Measurements from ENCODE around the gene GNG12.

GNG12 gene

DNA sequence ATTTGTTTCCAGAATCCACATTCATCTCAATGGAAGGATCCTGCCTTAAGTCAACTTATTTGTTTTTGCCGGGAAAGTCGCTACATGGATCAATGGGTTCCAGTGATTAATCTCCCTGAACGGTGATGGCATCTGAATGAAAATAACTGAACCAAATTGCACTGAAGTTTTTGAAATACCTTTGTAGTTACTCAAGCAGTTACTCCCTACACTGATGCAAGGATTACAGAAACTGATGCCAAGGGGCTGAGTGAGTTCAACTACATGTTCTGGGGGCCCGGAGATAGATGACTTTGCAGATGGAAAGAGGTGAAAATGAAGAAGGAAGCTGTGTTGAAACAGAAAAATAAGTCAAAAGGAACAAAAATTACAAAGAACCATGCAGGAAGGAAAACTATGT, 145.6 kb downstream of the GNG12 start:
- DNase-seq: peak; percentile 89 to 94
- TF ChIP-seq GATA1 (IDR thresholded peaks at IDR 0.05; ENCODE audit: low read depth, low read length) (no peak), POLR2A (IDR thresholded peaks at IDR 0.05; ENCODE audit: low read length) (no peak)

DNA sequence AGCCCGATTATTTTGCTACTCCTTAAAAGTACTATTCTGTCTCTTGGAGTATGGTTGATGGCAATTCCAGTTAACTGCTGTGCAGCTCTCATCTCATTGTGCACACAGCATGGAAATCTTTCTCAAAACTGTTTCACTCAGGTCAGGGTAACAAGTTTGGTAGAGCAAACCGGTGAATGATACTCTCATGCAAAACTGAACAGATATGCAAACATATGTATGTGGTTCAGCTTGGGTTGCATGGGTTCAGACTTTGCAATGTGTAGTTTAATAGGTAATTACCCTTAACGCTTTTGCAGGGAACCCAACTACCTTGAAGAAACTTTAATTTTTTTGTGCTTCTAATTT, 146.1 kb downstream of the GNG12 start:
- peak; percentile 42 to 82 for DNase-seq
- TF ChIP-seq POLR2A (IDR thresholded peaks at IDR 0.05; ENCODE audit: low read length) (no peak), GATA1 (IDR thresholded peaks at IDR 0.05; ENCODE audit: low read depth, low read length) (no peak)

DNA sequence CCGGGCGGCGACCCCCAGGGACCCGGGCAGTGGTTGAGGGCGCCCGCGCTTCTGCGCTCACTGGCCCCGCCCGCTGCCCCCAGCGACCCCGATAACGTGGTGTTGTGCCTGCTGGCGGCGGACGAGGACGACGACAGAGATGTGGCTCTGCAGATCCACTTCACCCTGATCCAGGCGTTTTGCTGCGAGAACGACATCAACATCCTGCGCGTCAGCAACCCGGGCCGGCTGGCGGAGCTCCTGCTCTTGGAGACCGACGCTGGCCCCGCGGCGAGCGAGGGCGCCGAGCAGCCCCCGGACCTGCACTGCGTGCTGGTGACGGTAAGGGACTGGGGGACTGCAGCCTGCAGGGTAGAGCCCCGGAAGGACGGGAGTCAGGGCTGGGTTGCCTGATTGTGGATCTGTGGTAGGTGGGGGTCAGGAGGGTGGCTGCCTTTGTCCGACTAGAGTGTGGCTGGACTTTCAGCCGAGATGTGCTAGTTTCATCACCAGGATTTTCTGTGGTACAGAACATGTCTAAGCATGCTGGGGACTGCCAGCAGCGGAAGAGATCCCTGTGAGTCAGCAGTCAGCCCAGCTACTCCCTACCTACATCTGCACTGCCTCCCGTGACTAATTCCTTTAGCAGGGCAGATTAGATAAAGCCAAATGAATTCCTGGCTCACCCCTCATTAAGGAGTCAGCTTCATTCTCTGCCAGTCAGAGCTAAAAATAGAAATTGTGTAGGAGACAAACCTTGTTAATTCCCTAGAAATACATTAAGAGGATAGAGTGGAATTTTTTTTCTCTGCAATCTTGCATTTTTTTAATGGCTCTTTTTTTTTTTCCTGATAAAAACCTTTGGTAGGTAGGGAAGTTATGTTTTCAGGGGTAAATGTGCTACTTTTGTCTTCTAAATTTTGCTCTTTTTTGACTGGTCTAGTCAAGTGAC, 146.7 kb downstream of the GNG12 start:
- DNase-seq: peak; percentile 93 to 96
- TF ChIP-seq POLR2A (IDR thresholded peaks at IDR 0.05; ENCODE audit: low read length) (peak; percentile 96), GATA1 (IDR thresholded peaks at IDR 0.05; ENCODE audit: low read depth, low read length) (no peak)

DNA sequence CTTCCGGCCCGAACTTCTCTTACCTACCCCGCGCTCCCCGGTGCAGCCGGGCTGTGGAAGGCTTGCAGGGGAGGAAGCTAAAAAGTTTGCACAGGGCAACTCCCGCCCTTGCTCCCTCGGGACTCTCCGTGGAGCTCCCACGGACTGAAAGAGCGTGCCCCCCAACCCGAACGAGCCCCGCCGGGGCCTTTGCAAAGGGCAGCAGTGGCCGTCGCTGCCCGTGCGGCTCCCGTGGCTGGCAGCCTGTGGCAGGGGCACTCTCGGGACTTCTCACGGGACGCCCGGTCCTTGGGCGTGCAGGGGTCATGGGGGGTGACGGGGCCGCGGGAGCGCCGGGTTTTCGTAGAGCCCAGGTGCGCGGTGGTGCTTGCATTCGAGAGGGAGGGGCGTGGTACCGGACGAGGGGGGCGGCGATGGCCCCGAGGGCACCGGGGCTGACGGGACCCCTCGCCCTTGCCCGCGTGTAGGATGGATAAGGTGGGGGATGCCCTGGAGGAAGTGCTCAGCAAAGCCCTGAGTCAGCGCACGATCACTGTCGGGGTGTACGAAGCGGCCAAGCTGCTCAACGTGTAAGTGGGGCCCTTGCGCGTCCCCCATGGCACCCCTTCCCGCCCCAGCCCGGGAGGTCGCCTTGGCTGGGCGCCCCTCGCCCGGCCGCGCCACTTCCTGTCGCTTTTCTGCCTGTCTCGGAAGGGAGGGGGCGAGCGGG, 147.6 kb downstream of the GNG12 start:
- peak; percentile 79 to 90 for DNase-seq
- no peak for TF ChIP-seq GATA1 (IDR thresholded peaks at IDR 0.05; ENCODE audit: low read depth, low read length)
- no peak for TF ChIP-seq POLR2A (IDR thresholded peaks at IDR 0.05; ENCODE audit: low read length)

DNA sequence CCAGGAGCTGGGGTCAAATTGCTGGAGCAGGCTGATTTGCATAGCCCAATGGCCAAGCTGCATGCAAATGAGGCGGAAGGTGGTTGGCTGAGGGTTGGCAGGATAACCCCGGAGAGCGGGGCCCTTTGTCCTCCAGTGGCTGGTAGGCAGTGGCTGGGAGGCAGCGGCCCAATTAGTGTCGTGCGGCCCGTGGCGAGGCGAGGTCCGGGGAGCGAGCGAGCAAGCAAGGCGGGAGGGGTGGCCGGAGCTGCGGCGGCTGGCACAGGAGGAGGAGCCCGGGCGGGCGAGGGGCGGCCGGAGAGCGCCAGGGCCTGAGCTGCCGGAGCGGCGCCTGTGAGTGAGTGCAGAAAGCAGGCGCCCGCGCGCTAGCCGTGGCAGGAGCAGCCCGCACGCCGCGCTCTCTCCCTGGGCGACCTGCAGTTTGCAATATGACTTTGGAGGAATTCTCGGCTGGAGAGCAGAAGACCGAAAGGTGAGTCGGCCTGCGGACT, 148.2 kb downstream of the GNG12 start, which contains the start of gene GADD45A:
GADD45A (plus strand) TSS at position 135 of the 491 bp plus-strand sequence; CDS start at position 429, 294 bp downstream.
- peak; percentile 98 to 99 for DNase-seq
- no peak for TF ChIP-seq GATA1 (IDR thresholded peaks at IDR 0.05; ENCODE audit: low read depth, low read length)
- peak; percentile 99 for TF ChIP-seq POLR2A (IDR thresholded peaks at IDR 0.05; ENCODE audit: low read length)

DNA sequence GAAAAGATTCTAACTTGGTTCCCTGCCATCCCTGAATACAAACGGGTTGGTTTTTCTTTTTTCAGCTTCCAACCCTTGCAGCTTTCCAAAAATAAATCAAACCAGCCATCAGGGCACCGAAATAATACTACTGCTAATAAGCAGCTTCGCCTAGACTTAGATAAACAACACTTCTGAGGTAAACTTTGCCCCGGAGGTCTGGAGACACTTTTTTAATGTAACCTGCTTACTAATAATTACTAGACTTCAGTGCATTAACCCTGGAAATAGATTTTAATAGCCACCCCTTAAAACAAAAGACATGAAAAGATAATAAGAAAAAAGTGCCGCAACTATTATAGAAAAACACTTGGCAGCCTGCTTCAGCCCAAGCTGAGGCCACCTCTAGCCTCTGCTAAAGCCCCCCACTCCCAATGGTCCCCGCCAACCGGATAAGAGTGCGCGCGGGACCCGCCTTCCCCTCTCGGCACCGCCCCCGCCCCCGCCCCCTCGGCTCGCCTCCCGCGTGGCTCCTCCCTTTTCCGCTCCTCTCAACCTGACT, 148.7 kb downstream of the GNG12 start:
- DNase-seq: no peak
- TF ChIP-seq POLR2A (IDR thresholded peaks at IDR 0.05; ENCODE audit: low read length): no peak
- TF ChIP-seq GATA1 (IDR thresholded peaks at IDR 0.05; ENCODE audit: low read depth, low read length): no peak

DNA sequence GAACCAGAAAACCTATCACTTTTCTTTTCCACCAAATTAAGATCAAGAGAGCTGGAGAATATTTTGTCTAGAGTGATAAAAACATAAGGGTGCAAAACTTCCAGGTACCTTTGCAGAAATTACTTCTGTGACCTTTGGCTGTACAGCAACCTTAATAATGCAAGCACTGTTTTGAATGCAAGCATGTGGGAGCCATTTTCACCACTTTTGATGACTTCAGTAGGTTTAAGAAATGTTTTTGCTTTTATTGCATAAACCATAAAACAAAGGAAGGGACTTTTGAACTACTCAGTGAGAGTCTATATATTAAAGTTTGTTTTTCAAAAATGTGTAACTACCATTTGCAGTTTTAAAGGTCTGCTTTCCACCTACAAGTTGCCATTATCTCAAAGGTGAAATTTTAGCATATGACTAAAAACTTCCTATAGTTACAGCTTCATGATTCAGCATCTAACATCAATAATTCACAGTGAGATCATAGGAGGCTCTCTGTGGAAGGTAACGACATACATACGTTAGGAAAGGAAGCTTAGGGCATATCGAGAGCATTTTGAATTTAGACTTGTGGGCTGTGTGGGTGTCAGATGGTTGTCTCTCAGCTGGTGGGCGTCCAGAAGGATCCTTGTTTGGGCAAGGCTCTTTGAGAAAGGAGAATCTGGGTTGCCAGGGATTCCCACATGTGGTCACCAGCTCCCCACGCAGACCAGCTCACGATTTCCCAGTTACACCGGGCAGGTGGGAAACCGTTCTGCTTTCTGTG, 149.3 kb downstream of the GNG12 start:
- peak; percentile 24 to 78 for DNase-seq
- TF ChIP-seq POLR2A (IDR thresholded peaks at IDR 0.05; ENCODE audit: low read length): no peak
- no peak for TF ChIP-seq GATA1 (IDR thresholded peaks at IDR 0.05; ENCODE audit: low read depth, low read length)

DNA sequence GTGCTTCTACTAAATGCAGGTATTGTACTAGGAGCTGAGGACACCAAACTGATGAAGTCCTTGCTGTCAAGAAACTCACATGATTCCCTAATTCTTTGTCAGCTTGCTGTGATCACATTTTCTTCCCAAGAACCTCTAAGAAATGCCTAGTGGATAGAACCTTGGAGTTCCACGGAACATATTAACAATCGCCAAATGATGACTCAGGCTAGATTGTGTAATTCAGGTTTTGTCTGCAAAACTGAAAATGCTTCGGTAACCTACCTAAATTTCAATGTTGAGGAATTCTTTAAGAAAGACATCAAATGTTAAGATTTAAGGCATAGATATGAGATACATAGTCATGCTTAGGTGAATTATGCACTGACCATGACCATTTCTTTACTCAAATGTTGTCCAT, 150.0 kb downstream of the GNG12 start:
- no peak for TF ChIP-seq POLR2A (IDR thresholded peaks at IDR 0.05; ENCODE audit: low read length)
- TF ChIP-seq GATA1 (IDR thresholded peaks at IDR 0.05; ENCODE audit: low read depth, low read length): no peak

DNA sequence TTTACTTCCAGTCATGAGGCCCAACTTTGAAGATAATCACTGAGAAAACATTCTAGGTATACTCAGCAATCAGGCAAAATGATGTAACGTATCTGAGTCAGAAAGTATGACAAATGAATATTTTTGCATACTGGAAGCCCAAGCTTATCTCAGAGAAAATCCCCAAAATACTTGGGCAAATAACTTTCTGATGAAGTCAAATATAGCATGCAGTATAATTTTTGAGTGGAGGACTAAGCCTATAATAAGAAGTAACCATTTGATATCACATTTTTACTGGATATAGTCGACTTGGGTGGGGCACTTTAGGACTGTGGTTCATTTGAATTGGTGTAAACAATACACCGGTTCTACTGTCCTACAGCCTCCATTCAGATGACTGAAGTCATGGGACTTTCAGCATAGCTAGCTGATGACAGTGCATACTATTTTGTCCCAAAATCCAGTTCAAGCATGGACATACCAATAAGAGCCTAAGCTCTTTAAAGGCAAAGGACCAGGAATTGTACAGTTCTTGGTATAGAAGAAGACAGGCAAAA, 150.5 kb downstream of the GNG12 start:
- DNase-seq: peak; percentile 66 to 87
- TF ChIP-seq GATA1 (IDR thresholded peaks at IDR 0.05; ENCODE audit: low read depth, low read length) (no peak), POLR2A (IDR thresholded peaks at IDR 0.05; ENCODE audit: low read length) (no peak)

More for the DNA sequence above, 150.0 kb downstream of the GNG12 start:
- DNase-seq: peak in 1 of 2 experiments; percentile 73

DNA sequence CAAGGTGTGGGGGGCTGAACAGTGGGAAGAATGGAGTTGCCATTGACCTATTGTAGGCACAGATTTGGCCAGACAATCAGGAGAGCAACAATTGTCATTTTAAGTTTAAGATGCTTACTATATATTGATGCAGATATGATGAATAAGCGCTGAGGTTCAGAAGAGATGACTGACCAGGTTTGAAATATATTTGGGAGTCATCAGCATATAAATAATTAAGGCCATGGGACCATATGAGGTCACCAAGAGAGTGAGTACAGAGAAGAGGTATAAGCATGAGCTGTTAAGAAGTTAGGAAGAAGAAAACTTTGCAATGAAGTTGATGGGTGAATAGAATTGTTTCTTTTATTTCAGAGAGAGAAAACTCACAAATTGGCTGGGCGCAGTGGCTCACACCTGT, 152.8 kb downstream of the GNG12 start:
- no peak for TF ChIP-seq POLR2A (IDR thresholded peaks at IDR 0.05; ENCODE audit: low read length)
- TF ChIP-seq GATA1 (IDR thresholded peaks at IDR 0.05; ENCODE audit: low read depth, low read length): no peak
- no peak for DNase-seq

DNA sequence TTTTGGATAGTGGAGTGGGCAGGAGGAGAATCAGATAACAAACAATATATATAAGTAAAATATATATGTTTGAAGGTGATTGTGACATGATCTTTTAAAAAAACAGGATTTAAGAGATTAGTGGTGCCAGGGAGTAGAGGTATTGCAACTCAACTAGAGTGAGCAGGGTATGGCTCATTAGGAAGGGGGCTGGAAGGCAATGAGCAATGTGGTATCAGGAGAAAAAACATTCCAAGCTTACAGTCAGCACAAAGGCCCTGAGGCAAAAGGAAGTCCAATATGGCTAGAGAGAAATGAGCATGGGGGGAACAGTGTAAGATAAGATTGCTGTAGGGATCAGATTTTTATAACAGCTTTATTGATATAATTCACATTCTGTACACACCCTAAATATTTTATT, 153.6 kb downstream of the GNG12 start:
- no peak for TF ChIP-seq POLR2A (IDR thresholded peaks at IDR 0.05; ENCODE audit: low read length)
- TF ChIP-seq GATA1 (IDR thresholded peaks at IDR 0.05; ENCODE audit: low read depth, low read length): no peak

DNA sequence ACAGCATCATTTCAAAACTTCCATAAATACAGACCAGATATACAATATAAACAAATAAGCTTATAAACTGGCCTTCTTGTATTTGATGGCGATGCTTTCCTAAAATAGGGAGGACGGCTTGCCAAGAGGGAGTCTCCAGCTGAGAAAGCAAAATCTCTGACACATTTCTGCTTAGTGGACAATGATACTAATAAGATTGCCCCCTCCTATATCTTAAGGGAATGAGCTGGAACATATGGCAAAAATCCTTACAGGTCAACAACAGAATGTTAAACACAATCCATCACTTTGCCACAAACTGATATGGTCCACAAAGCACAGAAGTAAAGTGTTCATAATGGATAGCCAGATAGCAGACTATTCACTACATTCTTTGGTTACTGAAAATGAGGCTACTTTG, 155.3 kb downstream of the GNG12 start:
- no peak for TF ChIP-seq POLR2A (IDR thresholded peaks at IDR 0.05; ENCODE audit: low read length)
- TF ChIP-seq GATA1 (IDR thresholded peaks at IDR 0.05; ENCODE audit: low read depth, low read length): no peak
- DNase-seq: no peak

More for the DNA sequence above, 153.6 kb downstream of the GNG12 start:
- DNase-seq: no peak

DNA sequence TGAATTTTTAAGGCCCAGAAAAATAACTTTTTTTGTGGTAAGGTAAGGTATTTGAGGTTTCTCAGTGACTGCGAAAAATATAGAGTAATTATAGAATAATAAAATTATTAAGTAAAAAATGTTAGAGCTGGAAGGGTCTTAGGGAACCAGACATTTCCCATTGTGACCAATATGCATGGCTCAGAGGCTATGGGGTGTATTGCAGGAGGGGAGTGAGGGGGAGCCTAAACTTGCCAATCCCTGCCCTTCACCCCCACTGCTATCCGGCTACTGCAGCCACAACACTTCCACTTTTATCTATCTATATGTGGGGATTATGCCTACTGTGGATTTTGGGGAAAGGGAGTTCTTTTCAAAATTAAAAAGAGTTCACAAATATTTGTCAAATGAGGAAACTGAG, 155.9 kb downstream of the GNG12 start:
- no peak for DNase-seq
- TF ChIP-seq POLR2A (IDR thresholded peaks at IDR 0.05; ENCODE audit: low read length) (no peak), GATA1 (IDR thresholded peaks at IDR 0.05; ENCODE audit: low read depth, low read length) (no peak)

Measured in erythroblast (primary cell).